Liver (tissue), 9 donors: Measurements from ENCODE around the gene GNAT1. TPM values are rescaled to one million over a fixed set of nuclear protein-coding genes. Genes with fewer than 3 reads are reported as not detected.

ENCODE experiments used
- DNase-seq: peaks from one replicate; pipeline ENCODE4 v3.0.0-alpha.2; 2017; ENCODE audit warnings: low spot score
- H3K27ac ChIP-seq, 2 donors: one replicate each; pipeline ENCODE4 v1.7.0; 2013; ENCODE audit warnings: inconsistent platforms in 2 of 2, low read length in 2 of 2, control low read depth in 1 of 2, low read depth in 1 of 2, mild to moderate bottlenecking in 1 of 2
- H3K27me3 ChIP-seq, 4 donors: one replicate each; pipeline versions ENCODE4 v1.6.1 to v1.7.0; 2013; ENCODE audit warnings: low read length in 3 of 4, inconsistent platforms in 1 of 4, mild to moderate bottlenecking in 1 of 4, moderate library complexity in 1 of 4; ENCODE audit not compliant: control insufficient read depth in 4 of 4, insufficient read depth in 4 of 4
- H3K36me3 ChIP-seq, 4 donors: one replicate each; pipeline versions ENCODE4 v1.6.1 to v1.7.0; 2013; ENCODE audit warnings: low read length in 3 of 4, mild to moderate bottlenecking in 3 of 4, low read depth in 1 of 4, moderate library complexity in 1 of 4; ENCODE audit not compliant: control insufficient read depth in 4 of 4, insufficient read depth in 3 of 4
- H3K4me1 ChIP-seq, 4 donors: one replicate each; pipeline versions ENCODE4 v1.6.1 to v1.7.0; 2013; ENCODE audit warnings: low read length in 3 of 4, mild to moderate bottlenecking in 3 of 4, moderate library complexity in 1 of 4; ENCODE audit not compliant: control insufficient read depth in 4 of 4, insufficient read depth in 4 of 4
- H3K4me3 ChIP-seq, 3 donors: one replicate each; pipeline versions ENCODE4 v1.6.1 to v1.7.0; 2013; ENCODE audit warnings: low read length in 3 of 3, control low read depth in 1 of 3, low read depth in 1 of 3, mild to moderate bottlenecking in 1 of 3
- H3K9ac ChIP-seq, 2 donors: one replicate each; pipeline ENCODE4 v1.7.0; 2013; ENCODE audit warnings: low read length in 2 of 2, mild to moderate bottlenecking in 2 of 2, moderate library complexity in 2 of 2, control low read depth in 1 of 2, low read depth in 1 of 2
- H3K9me3 ChIP-seq, 4 donors: one replicate each; pipeline versions ENCODE4 v1.6.1 to v1.7.0; 2013; ENCODE audit warnings: low read length in 3 of 4; ENCODE audit not compliant: control insufficient read depth in 4 of 4
- ATF3 ChIP-seq: IDR thresholded peaks from 2 replicates; pipeline ENCODE4 v1.6.1; 2016; ENCODE audit warnings: antibody characterized with exemption
- CTCF ChIP-seq: fragments of 150-350 bp; IDR thresholded peaks from 2 replicates; pipeline ENCODE4 v1.5.1; 2017; ENCODE audit warnings: improper control_type of control experiment, low read depth, low read length; ENCODE audit not compliant: missing input control
- EGR1 ChIP-seq, 2 donors: IDR thresholded peaks; 2 replicates each; pipeline ENCODE4 v1.6.1; 2016 to 2018; ENCODE audit warnings: antibody characterized with exemption in 2 of 2, low read depth in 2 of 2
- FOXA1 ChIP-seq: IDR thresholded peaks from 2 replicates; pipeline ENCODE4 v1.6.1; 2016; ENCODE audit warnings: antibody characterized with exemption
- FOXA2 ChIP-seq: IDR thresholded peaks from 2 replicates; pipeline ENCODE4 v1.6.1; 2016; ENCODE audit warnings: antibody characterized with exemption
- GABPA ChIP-seq, 2 donors: IDR thresholded peaks in 1 of 2; conservative IDR thresholded peaks in 1 of 2; 2 replicates each; pipeline ENCODE4 v1.6.1; 2016; ENCODE audit warnings: antibody characterized with exemption in 2 of 2, mild to moderate bottlenecking in 1 of 2, moderate library complexity in 1 of 2
- HNF4A ChIP-seq, 2 donors: conservative IDR thresholded peaks; 2 replicates each; pipeline ENCODE4 v1.6.1; 2016; ENCODE audit warnings: antibody characterized with exemption in 2 of 2, mild to moderate bottlenecking in 2 of 2
- HNF4G ChIP-seq: IDR thresholded peaks from 2 replicates; pipeline ENCODE4 v1.6.1; 2016; ENCODE audit warnings: antibody characterized with exemption
- JUND ChIP-seq, 2 donors: IDR thresholded peaks; 2 replicates each; pipeline ENCODE4 v1.6.1; 2016; ENCODE audit warnings: antibody characterized with exemption in 2 of 2
- NR2F2 ChIP-seq: IDR thresholded peaks from 2 replicates; pipeline ENCODE4 v1.6.1; 2016; ENCODE audit warnings: antibody characterized with exemption
- RAD21 ChIP-seq, 2 donors: IDR thresholded peaks; 2 replicates each; pipeline ENCODE4 v1.6.1; 2016; ENCODE audit warnings: antibody characterized with exemption in 2 of 2, mild to moderate bottlenecking in 2 of 2
- REST ChIP-seq: IDR thresholded peaks from 2 replicates; pipeline ENCODE4 v1.6.1; 2016; ENCODE audit warnings: antibody characterized with exemption, mild to moderate bottlenecking
- RXRA ChIP-seq, 2 donors: IDR thresholded peaks; 2 replicates each; pipeline ENCODE4 v1.6.1; 2017 to 2018; ENCODE audit warnings: antibody characterized with exemption in 2 of 2, mild to moderate bottlenecking in 1 of 2
- SP1 ChIP-seq: IDR thresholded peaks from 2 replicates; pipeline ENCODE4 v1.6.1; 2018; ENCODE audit warnings: antibody characterized with exemption, mild to moderate bottlenecking
- TAF1 ChIP-seq: conservative IDR thresholded peaks from 2 replicates; pipeline ENCODE4 v1.6.1; 2016; ENCODE audit warnings: antibody characterized with exemption, mild to moderate bottlenecking
- YY1 ChIP-seq: IDR thresholded peaks from 2 replicates; pipeline ENCODE4 v1.6.1; 2016; ENCODE audit warnings: antibody characterized with exemption, mild to moderate bottlenecking
- ZBTB33 ChIP-seq: IDR thresholded peaks from 2 replicates; pipeline ENCODE4 v1.6.1; 2016; ENCODE audit warnings: antibody characterized with exemption
- WGBS: extraction: QIAGEN DNeasy Blood & Tissue Kit; methylation state at CpG from one replicate; pipeline ENCODE4 v1.1.7; 2013; 5-methylcytosine and 5-hydroxymethylcytosine counted together
- polyA plus RNA-seq, 2 donors: library from polyadenylated mRNA; stranded (reverse) in 1 of 2; unstranded in 1 of 2; fragments of 200-250 nt in 1 of 2; fragments of >200 nt in 1 of 2; fragmentation: Nextera tagmentation in 1 of 2; extraction: Ambion mirVana in 1 of 2; gene quantifications; one replicate each; pipeline versions ENCODE4 v1.2.1 to v1.2.3, GENCODE V29; 2013 to 2015
- total RNA-seq, 2 donors: library from RNA; depleted of rRNA; stranded (reverse); fragments of >200 nt; gene quantifications; one replicate each; pipeline ENCODE4 v1.2.3, GENCODE V29; 2014
- TF ChIP-seq, protein P1 (sequence below): IDR thresholded peaks from 2 replicates; pipeline ENCODE4 v1.6.1; 2016; ENCODE audit warnings: antibody characterized with exemption
- donor health status: healthy.
- donor health status: healthy.
- donor health status: healthy.
- donor health status: healthy.
- donor health status: healthy.

Gene GNAT1
- total and polyA plus RNA-seq, 4 donors: 0.08 TPM; not detected in 3

- no peaks in the 10 kb centered on the region for H3K36me3 ChIP-seq
- no peak for DNase-seq
- H3K27ac ChIP-seq: no peak overlapping the region
- H3K9ac ChIP-seq: no peak overlapping the region
- no peak overlapping the region for H3K4me3 ChIP-seq
- peaks cover 0 to 6% (median 2%) of the 10 kb centered on the region in 4 donors for H3K4me1 ChIP-seq
- no peaks in the 10 kb centered on the region for H3K9me3 ChIP-seq
- 90% methylated on average over 2 of the region's 2 CpGs for WGBS
- TF ChIP-seq EGR1 (IDR thresholded peaks at IDR 0.05; ENCODE audit: low read depth in 2 of 2) (no peak), GABPA (IDR thresholded peaks at IDR 0.05 in 1 of 2, conservative IDR thresholded peaks at IDR 0.05 in 1 of 2) (no peak), ATF3 (no peak), SP1 (no peak), CTCF (no peak), ZBTB33 (no peak), FOXA2 (no peak), YY1 (no peak), TAF1 (no peak), HNF4A (conservative IDR thresholded peaks at IDR 0.05) (no peak), REST (no peak), RAD21 (IDR thresholded peaks at IDR 0.05) (no peak), FOXA1 (no peak), JUND (IDR thresholded peaks at IDR 0.05) (no peak), NR2F2 (no peak), HNF4G (no peak), RXRA (IDR thresholded peaks at IDR 0.05) (no peak)
- TF ChIP-seq, protein P1, sequence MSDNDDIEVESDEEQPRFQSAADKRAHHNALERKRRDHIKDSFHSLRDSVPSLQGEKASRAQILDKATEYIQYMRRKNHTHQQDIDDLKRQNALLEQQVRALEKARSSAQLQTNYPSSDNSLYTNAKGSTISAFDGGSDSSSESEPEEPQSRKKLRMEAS: no peak
- no peaks in the 10 kb centered on the region for H3K27me3 ChIP-seq
Measured at GRCh38 chr3:50147447-50147846, 44.0 kb upstream of the GNAT1 start.
